ENCODE results near the gene TAF8.
A peak's percentile ranks its signal among the peaks of the same experiment; 100 is the strongest.

The TAF8 gene

DNA sequence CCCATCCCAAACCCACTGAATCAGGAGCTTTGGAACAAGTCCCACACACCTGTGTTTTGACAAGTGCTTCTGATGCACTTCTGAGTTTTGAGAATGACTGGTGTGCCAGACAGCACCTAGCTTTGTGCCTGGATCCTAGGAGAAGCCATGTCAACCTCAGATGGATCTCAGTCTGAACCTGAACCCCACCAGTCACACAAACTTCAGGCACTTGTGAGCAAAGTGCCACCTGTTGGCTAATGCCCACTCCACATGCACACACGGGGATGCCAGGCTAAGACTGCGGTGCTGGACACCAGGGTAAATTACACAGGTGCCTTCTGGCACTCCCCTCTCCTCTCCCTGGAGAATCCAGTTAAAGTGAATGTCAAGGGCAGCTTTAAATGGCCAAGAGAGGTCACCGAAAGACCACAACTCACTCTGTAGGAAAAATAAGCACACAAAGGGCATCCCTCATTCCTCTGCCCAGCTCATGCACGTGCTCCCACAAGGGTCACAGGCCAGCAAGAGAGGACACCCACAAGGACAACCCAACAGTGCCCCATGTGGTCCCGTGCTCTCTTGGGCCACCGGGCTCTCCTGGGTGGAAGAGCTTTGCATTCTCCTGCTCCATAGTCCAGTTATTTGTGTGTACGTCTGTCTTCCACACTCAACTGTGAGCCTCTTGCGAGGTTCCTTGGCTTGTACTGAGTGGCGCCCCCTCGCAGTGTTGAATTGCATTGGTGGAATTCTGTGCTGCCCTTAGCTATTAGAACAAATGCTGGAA is 45.6 kb downstream of the TAF8 start:
- DNase-seq (ENCODE audit: low read depth, low spot score) = no peak

GRCh38 chr6:42099340-42100028 is 49.2 kb downstream of the TAF8 start:
- no peak for DNase-seq (ENCODE audit: low read depth, low spot score)

DNA sequence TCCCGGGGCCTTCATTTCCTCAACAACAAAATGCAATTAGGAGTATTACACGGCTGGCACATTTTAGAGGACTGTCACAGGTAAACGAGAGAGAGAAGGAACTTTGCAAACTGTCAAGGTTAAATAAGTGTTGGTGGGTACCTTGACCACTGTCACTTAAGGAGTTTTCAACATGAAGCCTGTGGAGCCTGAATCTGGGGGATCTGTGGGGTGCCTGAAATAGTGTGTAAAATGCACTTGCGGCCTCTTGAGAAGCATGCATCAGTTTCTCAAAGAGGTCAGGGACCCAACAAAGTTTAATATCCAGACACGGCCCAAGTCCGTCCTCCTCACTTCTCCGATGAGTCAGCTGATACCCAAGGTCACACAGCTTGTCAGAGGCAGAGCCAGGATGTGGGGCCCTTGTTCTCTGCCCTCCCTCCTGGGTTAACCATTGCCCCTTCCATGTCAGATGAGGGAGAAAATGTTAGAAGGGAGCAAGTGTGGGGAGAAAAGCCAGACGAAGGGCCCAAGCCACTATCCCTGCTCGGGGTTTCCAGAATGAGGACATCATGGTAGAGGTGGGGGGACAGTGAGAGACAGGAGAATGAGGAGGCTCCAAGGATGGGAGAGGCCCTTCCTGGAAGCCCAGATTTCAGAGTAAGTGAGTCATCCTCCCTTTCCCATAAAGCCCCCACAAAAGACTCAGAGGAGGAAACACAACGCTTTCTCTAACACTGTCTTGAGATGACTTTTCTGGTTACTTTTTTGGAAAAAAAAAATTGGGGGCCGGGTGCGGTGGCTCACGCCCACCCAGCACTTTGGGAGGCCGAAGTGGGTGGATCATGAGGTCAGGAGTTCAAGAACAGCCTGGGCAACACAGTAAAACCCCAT is 49.9 kb downstream of the TAF8 start:
- no peak for DNase-seq (ENCODE audit: low read depth, low spot score)

DNA sequence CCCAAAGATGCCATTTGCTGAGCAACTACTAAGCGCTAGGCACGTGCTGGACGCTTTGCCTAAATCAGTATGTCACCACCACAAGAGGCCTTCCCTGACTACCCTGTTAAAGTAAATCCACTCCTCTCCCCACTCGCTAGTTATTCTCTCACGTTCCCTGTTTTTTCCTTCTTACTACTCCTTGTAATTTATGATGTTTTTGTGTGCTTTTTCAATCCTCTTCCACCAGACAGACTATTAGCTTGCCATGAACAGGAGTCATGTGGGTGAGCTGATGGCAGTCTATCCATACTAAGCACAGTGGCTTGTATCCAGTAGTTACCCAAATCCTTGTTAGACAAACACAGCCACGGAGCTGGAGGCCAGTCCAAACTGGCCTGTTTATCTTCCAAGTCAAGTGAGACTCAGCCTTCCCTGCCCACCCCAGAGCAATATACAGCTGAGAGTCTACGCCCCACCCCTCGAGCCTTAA is 50.9 kb downstream of the TAF8 start:
- no peak for DNase-seq (ENCODE audit: low read depth, low spot score)

- no peak for DNase-seq (ENCODE audit: low read depth, low spot score)
Measured at GRCh38 chr6:42103216-42103615, 52.9 kb downstream of the TAF8 start.

DNA sequence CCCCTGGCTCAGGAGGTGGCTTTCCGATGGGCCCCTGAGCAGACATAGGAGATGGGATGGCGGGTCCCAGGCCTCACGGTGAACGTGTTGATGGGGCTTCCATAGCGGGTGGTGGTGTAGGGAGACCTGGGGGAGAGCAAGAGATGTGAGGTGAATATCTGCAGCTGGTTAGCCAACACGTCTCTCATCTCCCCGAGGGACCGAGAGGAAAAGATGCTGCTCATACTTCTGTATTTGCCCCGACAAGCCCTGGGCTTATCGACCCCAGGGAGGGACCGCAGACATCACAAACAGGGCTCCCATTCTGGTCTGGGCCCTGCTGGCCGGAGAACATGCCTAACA is 53.4 kb downstream of the TAF8 start:
- no peak for DNase-seq (ENCODE audit: low read depth, low spot score)

DNA sequence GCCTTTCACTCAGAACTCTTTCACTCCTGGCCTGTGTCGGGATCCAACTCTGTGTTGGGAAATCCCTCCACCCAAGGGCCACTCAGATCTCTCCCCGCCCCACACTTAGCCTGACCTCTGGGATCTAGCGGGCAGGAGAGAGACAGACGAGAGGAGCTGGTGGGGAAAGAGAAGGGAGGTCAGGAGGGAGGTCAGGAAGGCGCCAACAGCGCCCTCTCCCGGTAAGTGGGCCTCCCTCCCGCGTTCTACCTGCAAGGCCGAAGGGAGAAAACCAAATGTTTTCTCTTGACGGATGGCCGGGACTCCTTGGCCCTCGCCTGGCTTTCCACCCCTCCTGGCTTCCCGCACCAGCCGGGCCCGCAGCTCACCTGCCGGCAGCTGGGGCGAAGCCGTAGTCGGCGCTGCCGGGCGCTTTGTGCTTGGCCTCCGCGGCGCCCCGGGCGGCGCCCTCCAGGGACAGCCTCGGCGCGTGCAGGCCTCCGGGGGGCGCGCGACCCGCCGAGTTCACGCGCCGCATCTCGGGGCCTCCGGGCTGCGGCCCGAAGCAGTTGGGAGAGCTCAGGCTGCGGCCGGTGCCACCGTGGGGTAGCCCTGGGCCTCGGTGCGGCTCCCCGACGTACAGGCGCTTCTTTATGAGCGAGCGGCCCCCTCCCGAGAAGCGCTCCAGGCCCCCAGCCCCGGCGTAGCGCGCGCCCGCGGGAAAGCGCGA is 53.9 kb downstream of the TAF8 start:
- DNase-seq (ENCODE audit: low read depth, low spot score) = peak; percentile 22

DNA sequence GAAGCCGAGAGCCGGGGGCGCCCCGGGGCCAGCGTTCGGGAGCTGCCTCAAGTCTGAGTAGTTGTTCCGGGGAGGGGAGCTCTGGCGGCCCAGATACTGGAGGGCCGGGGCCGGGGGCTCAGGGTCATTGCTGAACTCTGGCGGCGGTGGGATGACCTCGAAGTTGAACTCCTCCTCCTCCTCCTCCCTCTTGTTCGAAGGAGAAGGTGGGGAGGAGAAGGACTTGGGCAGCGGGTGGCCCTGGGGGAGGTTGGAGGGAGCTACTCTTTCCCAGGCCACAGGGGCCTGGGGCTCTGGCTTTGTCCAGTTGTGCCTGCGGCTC is 54.4 kb downstream of the TAF8 start:
- no peak for DNase-seq (ENCODE audit: low read depth, low spot score)

DNA sequence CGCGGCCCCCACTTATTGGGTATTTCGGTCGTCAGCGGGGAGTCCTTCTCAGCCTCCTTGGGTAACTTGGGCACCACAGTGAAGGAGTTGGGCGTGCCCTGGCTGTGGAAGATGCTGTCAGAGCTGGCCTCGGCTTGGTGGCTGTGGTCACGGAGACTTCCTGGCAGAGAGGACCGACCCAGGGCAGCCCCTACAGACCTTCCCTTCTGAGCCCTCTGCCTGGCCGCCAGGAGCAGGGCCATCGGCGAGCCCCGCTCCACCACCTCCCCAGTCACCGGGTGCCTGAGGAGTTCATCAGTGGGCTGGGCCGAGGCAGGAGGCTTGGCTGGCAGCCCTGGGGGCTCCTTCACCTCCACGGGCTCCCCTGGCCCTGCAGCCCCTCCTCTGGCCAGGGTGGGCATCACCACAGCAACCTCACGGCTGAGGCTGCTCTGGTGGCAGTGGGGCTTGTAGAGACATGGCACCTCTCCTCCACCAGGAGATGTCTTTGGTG is 54.9 kb downstream of the TAF8 start:
- no peak for DNase-seq (ENCODE audit: low read depth, low spot score)

- DNase-seq (ENCODE audit: low read depth, low spot score) = no peak
Measured at GRCh38 chr6:42105709-42106108, 55.4 kb downstream of the TAF8 start.

DNA sequence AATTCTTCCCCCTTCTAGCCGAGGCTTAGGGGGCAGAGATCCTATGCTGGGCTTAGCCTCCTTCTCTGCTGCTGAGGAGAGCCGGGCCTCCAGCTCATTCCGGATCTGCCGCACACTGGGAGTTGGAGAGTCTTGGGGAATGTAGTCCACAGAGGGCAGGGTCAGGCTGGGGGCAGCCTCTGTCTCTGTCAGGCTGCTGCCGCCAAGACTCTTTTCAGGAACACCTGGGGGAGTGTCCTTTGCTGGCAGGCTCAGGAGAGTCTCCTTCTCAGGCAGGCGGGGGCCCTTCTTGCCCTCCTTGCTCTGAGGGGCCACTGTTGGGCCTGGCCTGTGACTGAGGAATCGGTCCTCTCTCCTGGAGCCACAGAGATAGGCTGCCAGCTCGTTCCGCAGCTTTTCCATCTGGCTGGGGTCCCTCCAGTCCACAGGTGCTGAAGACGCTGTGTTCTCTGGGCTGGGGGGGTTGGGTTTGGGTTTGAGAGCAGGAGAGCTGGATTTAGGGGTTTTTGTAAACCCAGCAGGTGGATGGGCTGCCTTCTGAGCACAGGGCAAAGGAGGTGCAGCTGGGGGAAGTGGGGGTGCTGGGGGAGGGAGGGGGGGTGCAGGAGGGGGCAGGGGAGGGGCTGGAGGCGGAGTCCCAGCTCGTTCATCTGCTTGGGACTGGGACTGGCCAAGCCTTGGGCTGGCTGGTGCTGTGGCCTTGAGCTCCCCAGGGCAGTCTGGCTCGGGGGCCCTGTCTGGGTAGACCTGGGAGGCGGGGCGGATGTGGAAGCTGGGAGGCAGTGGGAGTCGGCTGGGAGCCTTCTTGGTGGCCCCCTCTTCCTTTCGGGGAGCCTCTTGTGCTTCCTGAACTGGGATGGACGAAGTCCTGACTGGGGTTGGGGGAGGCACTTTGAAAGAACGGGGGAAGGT is 56.0 kb downstream of the TAF8 start:
- no peak for DNase-seq (ENCODE audit: low read depth, low spot score)

GRCh38 chr6:42108071-42108470 is 57.7 kb downstream of the TAF8 start:
- no peak for DNase-seq (ENCODE audit: low read depth, low spot score)

GRCh38 chr6:42110683-42111082 is 60.4 kb downstream of the TAF8 start:
- no peak for DNase-seq (ENCODE audit: low read depth, low spot score)

GRCh38 chr6:42112351-42112750 is 62.0 kb downstream of the TAF8 start:
- DNase-seq (ENCODE audit: low read depth, low spot score) = no peak

DNA sequence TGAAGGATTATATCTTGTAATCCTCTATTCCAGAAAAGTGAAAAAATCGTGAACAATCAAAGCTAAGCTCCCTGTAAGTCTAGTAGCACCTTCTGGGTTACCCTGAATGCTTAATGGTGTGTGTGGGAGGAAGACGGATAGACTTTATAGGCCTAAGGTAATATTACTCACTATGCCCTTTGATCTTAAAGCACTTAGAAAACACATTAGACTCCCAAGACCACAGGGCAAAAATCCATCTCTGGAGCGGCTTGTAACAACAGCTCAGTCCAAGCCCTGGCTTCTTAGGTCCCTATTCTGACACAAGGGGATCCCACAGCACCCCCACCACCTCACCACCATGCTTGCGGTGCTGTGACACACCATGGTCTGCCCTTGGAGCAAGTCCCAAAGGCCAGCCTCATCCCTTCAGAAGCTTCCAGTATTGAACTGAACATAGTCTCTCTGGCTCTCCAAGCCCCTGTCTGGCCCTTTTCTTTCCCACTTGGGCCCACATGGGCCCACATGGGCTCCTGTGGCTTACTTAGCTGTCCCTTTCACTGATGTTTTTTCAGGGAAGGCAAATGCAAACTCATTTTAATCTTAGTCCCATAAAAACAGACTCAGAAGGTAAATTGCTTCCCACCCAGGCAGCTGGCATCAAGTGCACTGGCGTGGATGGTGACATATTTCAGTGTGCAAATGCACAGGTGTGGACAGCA is 63.8 kb downstream of the TAF8 start:
- no peak for DNase-seq (ENCODE audit: low read depth, low spot score)

GRCh38 chr6:42117843-42118161 is 67.5 kb downstream of the TAF8 start:
- no peak for DNase-seq (ENCODE audit: low read depth, low spot score)

GRCh38 chr6:42118162-42119001 is 68.1 kb downstream of the TAF8 start:
- DNase-seq (ENCODE audit: low read depth, low spot score) = no peak

GRCh38 chr6:42120895-42121865 is 70.9 kb downstream of the TAF8 start:
- no peak for DNase-seq (ENCODE audit: low read depth, low spot score)

Data from activated CD4-positive, CD25-positive, alpha-beta regulatory T cell treated with anti-CD3 and anti-CD28 coated beads, Interleukin-2, amount 50 U/mL, for 16 hours (primary cell).